ENCODE results near the gene TBCD.

Gene TBCD

GRCh38 chr17:82956726-82957468 lies 205.0 kb downstream of the TBCD start:
- TF ChIP-seq CTCF (IDR thresholded peaks at IDR 0.05; ENCODE audit: extremely low read depth, insufficient read depth, missing control alignments), result no peak
- no peak for DNase-seq (ENCODE audit: low spot score)
- in situ Hi-C loops (cut with MboI; ENCODE audit: low pct_unique_long_range_greater_than_20kb, low sequenced_read_pairs, unreplicated experiment), result no loop called here

- TF ChIP-seq CTCF (IDR thresholded peaks at IDR 0.05; ENCODE audit: extremely low read depth, insufficient read depth, missing control alignments), result no peak
- DNase-seq (ENCODE audit: low spot score), result no peak
- in situ Hi-C loops (cut with MboI; ENCODE audit: low pct_unique_long_range_greater_than_20kb, low sequenced_read_pairs, unreplicated experiment), result no loop called here
Observed at GRCh38 chr17:82957469-82957795, 205.6 kb downstream of the TBCD start.

- in situ Hi-C loops (cut with MboI; ENCODE audit: low pct_unique_long_range_greater_than_20kb, low sequenced_read_pairs, unreplicated experiment), result no loop called here
- no peak for TF ChIP-seq CTCF (IDR thresholded peaks at IDR 0.05; ENCODE audit: extremely low read depth, insufficient read depth, missing control alignments)
- no peak for DNase-seq (ENCODE audit: low spot score)
Observed at GRCh38 chr17:82957961-82958561, 206.2 kb downstream of the TBCD start.

- no peak for DNase-seq (ENCODE audit: low spot score)
- in situ Hi-C loops (cut with MboI; ENCODE audit: low pct_unique_long_range_greater_than_20kb, low sequenced_read_pairs, unreplicated experiment), result no loop called here
- TF ChIP-seq CTCF (IDR thresholded peaks at IDR 0.05; ENCODE audit: extremely low read depth, insufficient read depth, missing control alignments), result no peak
Observed at GRCh38 chr17:82959242-82959930, 207.5 kb downstream of the TBCD start.

GRCh38 chr17:82959990-82960418 lies 208.1 kb downstream of the TBCD start:
- no peak for DNase-seq (ENCODE audit: low spot score)
- in situ Hi-C loops (cut with MboI; ENCODE audit: low pct_unique_long_range_greater_than_20kb, low sequenced_read_pairs, unreplicated experiment), result no loop called here
- TF ChIP-seq CTCF (IDR thresholded peaks at IDR 0.05; ENCODE audit: extremely low read depth, insufficient read depth, missing control alignments), result no peak

GRCh38 chr17:82960419-82961271 lies 208.8 kb downstream of the TBCD start:
- no peak for TF ChIP-seq CTCF (IDR thresholded peaks at IDR 0.05; ENCODE audit: extremely low read depth, insufficient read depth, missing control alignments)
- in situ Hi-C loops (cut with MboI; ENCODE audit: low pct_unique_long_range_greater_than_20kb, low sequenced_read_pairs, unreplicated experiment), result no loop called here
- no peak for DNase-seq (ENCODE audit: low spot score)

Data from GM13977 (cell line).